Measurements from ENCODE around the gene UBL7. TPM values are rescaled to one million over a fixed set of nuclear protein-coding genes. Genes with fewer than 3 reads are reported as not detected.

The UBL7 gene
- total RNA-seq, 4 donors from 2014 or later = 4.0 to 157 (median 42.3) TPM

- Histone ChIP-seq H3K9me3 (no peaks in the 10 kb centered on the region), H3K27me3 (no peaks in the 10 kb centered on the region), H3K4me1 (no peaks in the 10 kb centered on the region), H3K27ac (no peak overlapping the region), H3K4me3 (no peak overlapping the region), H3K36me3 (no peaks in the 10 kb centered on the region)
- intact Hi-C loops (cut with DNase I; ENCODE audit: low total_unique reads) (no loop called here), in situ Hi-C loops (cut with MboI; ENCODE audit: low pct_ligation_motif_present in 1 of 4, low pct_unique_long_range_greater_than_20kb in 1 of 4, low sequenced_read_pairs in 3 of 4) (no loop called here)
- WGBS, 2 donors (ENCODE audit: low coverage in 1 of 2) = 85 to 100% methylated on average over 1 to 7 of the region's 7 CpGs
- no peak for DNase-seq
- TF ChIP-seq POLR2AphosphoS5 (IDR thresholded peaks at IDR 0.05) = no peak
Measured at GRCh38 chr15:74409225-74409624, 51.7 kb downstream of the UBL7 start.

GRCh38 chr15:74408815-74409214 is 52.1 kb downstream of the UBL7 start:
- Histone ChIP-seq H3K9me3 (no peaks in the 10 kb centered on the region), H3K36me3 (no peaks in the 10 kb centered on the region), H3K27me3 (no peaks in the 10 kb centered on the region), H3K4me1 (no peaks in the 10 kb centered on the region), H3K4me3 (no peak overlapping the region), H3K27ac (no peak overlapping the region)
- 75 to 80% methylated on average over 1 to 7 of the region's 7 CpGs for WGBS, 2 donors (ENCODE audit: low coverage in 1 of 2)
- in situ Hi-C loops (cut with MboI; ENCODE audit: low pct_ligation_motif_present in 1 of 4, low pct_unique_long_range_greater_than_20kb in 1 of 4, low sequenced_read_pairs in 3 of 4) = no loop called here
- intact Hi-C loops (cut with DNase I; ENCODE audit: low total_unique reads) = no loop called here
- no peak for DNase-seq
- TF ChIP-seq POLR2A (IDR thresholded peaks at IDR 0.05) = no peak

GRCh38 chr15:74408385-74408784 is 52.6 kb downstream of the UBL7 start:
- intact Hi-C loops (cut with DNase I; ENCODE audit: low total_unique reads) = no loop called here
- Histone ChIP-seq H3K36me3 (no peaks in the 10 kb centered on the region), H3K27ac (no peak overlapping the region), H3K4me1 (no peaks in the 10 kb centered on the region), H3K27me3 (no peaks in the 10 kb centered on the region), H3K9me3 (no peaks in the 10 kb centered on the region), H3K4me3 (no peak overlapping the region)
- no peak for DNase-seq
- TF ChIP-seq EP300 (IDR thresholded peaks at IDR 0.05; ENCODE audit: low read depth) (no peak), POLR2AphosphoS5 (IDR thresholded peaks at IDR 0.05) (no peak), POLR2A (IDR thresholded peaks at IDR 0.05) (no peak), CTCF (IDR thresholded peaks at IDR 0.05) (no peak)
- in situ Hi-C loops (cut with MboI; ENCODE audit: low pct_ligation_motif_present in 1 of 4, low pct_unique_long_range_greater_than_20kb in 1 of 4, low sequenced_read_pairs in 3 of 4) = no loop called here
- 67 to 100% methylated on average over 1 to 2 of the region's 2 CpGs for WGBS, 2 donors (ENCODE audit: low coverage in 1 of 2)

GRCh38 chr15:74406992-74407705 is 53.8 kb downstream of the UBL7 start:
- Histone ChIP-seq H3K9me3 (no peaks in the 10 kb centered on the region), H3K4me1 (peaks cover 0 to 7% (median 0%) of the 10 kb centered on the region in 4 donors), H3K4me3 (no peak overlapping the region), H3K36me3 (no peaks in the 10 kb centered on the region), H3K27me3 (no peaks in the 10 kb centered on the region), H3K27ac (no peak overlapping the region)
- intact Hi-C loops (cut with DNase I; ENCODE audit: low total_unique reads) (no loop called here), in situ Hi-C loops (cut with MboI; ENCODE audit: low pct_ligation_motif_present in 1 of 4, low pct_unique_long_range_greater_than_20kb in 1 of 4, low sequenced_read_pairs in 3 of 4) (no loop called here)
- WGBS, 2 donors (ENCODE audit: low coverage in 1 of 2) = 30 to 54% methylated on average over 2 to 12 of the region's 12 CpGs
- TF ChIP-seq POLR2AphosphoS5 (IDR thresholded peaks at IDR 0.05) = no peak
- TF ChIP-seq EP300 (IDR thresholded peaks at IDR 0.05; ENCODE audit: low read depth) = no peak
- TF ChIP-seq POLR2A (IDR thresholded peaks at IDR 0.05) = no peak
- no peak for TF ChIP-seq CTCF (IDR thresholded peaks at IDR 0.05)
- no peak for DNase-seq

- Histone ChIP-seq H3K27ac (no peak overlapping the region), H3K4me3 (no peak overlapping the region), H3K27me3 (peaks cover 5% of the 10 kb centered on the region), H3K36me3 (no peaks in the 10 kb centered on the region), H3K9me3 (no peaks in the 10 kb centered on the region), H3K4me1 (peaks cover 0 to 9% (median 0%) of the 10 kb centered on the region in 4 donors)
- DNase-seq = no peak
- in situ Hi-C loops (cut with MboI; ENCODE audit: low pct_ligation_motif_present in 1 of 4, low pct_unique_long_range_greater_than_20kb in 1 of 4, low sequenced_read_pairs in 3 of 4) (no loop called here), intact Hi-C loops (cut with DNase I; ENCODE audit: low total_unique reads) (no loop called here)
- 83 to 100% methylated on average over 1 to 4 of the region's 4 CpGs for WGBS, 2 donors (ENCODE audit: low coverage in 1 of 2)
- TF ChIP-seq CTCF (IDR thresholded peaks at IDR 0.05) (no peak), POLR2A (IDR thresholded peaks at IDR 0.05) (no peak), EP300 (IDR thresholded peaks at IDR 0.05; ENCODE audit: low read depth) (no peak), POLR2AphosphoS5 (IDR thresholded peaks at IDR 0.05) (no peak)
Measured at GRCh38 chr15:74406517-74406916, 54.4 kb downstream of the UBL7 start.
